SIG-M5 treated with dmso at 0.1 percent for 504 hours (cell line): Measurements from ENCODE around the gene ZNF423.

Source experiments
- DNase-seq: peaks from one replicate; lab custom pipeline; 2025; ENCODE audit not compliant: unreplicated experiment; lab: John Stamatoyannopoulos, UW

The ZNF423 gene

DNA sequence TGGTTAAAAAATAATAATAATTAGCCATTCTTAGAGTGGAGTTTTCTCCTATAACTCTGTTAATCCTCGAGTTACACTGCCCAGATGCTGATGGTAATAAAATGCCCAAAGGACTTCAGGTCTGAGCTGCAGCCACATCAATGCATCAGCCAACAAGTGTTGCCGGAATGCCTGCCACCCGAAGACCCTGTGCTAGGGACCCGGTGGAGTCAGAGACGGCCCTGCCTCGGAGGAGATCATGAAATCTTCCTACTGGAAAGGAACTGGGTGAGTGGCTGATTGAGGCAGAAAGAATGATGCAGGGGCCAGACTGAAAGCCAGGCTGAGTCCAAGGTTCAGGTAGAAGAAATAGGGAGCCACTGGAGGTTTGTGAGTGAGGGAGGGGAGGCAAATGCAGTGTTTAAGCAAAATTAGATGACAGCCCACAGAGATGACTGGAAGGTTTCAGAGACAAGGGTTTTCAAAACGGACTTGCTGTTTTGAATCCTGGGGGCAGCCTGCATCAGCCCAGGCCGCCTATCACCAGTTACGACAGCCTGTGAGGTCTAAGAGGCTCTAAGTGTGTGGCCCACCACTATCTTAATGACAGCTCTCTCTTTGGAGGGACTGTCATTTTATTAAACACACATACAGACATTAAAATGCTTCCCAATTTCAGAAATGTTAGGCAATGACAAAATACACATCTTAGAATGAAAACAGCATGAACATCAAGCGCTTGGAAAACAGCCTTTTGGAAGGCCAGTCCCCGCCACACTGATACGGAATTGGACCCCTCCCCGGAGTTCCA lies 100.0 kb downstream of the ZNF423 start:
- DNase-seq = no peak

- no peak for DNase-seq
Measured at GRCh38 chr16:49755313-49755620, 100.6 kb downstream of the ZNF423 start.

- no peak for DNase-seq
Measured at GRCh38 chr16:49754495-49755312, 101.2 kb downstream of the ZNF423 start.

DNA sequence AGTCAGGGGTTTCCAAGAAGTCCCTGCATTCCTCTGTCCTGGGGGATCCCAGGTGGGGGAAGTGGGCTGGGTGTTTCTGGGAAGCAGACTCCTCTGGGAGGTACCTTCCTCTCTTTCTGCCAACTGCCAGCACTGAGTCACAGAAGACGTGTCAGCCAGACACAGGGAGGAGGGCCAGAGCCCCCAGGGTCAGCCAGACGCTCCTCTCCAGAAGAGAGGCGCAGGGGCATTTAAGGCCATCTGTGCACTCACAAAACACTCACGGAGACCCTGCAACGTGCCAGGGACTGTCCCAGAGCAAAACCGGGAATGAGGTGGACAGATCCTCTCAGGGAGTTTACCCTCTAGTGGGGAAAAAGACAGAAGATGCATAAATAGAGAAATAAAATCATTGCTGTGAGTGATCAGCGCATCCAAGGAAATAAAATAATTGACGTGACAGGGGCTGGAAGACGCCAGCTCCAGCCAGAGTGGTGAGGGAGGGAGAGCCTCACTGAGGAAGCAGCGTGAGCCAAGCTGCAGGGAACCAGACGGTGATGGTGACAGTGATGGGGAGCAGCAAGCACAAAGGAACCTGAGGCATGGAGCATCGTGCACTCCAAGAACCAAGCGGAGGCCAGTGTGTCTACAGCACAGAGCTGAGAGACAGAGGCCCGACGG lies 105.4 kb downstream of the ZNF423 start:
- no peak for DNase-seq

GRCh38 chr16:49749816-49750215 lies 106.1 kb downstream of the ZNF423 start:
- no peak for DNase-seq

GRCh38 chr16:49748322-49748721 lies 107.6 kb downstream of the ZNF423 start:
- no peak for DNase-seq

- no peak for DNase-seq
Measured at GRCh38 chr16:49747654-49748053, 108.3 kb downstream of the ZNF423 start.

- no peak for DNase-seq
Measured at GRCh38 chr16:49746545-49746944, 109.4 kb downstream of the ZNF423 start.

- DNase-seq = no peak
Measured at GRCh38 chr16:49745311-49745747, 110.6 kb downstream of the ZNF423 start.

- DNase-seq = no peak
Measured at GRCh38 chr16:49744244-49745220, 111.4 kb downstream of the ZNF423 start.

DNA sequence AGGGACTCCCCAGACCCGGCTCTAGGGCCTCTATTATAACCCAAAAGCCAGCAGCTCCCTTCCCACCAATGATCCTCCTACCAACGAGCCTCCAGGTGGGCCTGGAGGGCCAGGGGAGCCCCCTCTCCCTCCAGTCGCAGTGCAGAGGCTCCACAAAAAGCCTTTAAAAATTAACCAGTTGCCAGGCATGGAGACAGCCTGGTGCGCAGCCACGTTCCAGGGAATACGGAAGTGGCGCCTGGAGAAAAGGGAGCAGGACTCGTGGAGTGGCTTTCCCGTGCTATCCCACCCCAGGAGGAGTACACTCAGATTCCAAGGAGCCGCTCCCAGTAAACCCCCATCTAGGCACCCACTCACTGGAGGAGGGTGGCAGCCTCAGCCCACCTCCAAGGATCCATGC lies 112.3 kb downstream of the ZNF423 start:
- DNase-seq = no peak

DNA sequence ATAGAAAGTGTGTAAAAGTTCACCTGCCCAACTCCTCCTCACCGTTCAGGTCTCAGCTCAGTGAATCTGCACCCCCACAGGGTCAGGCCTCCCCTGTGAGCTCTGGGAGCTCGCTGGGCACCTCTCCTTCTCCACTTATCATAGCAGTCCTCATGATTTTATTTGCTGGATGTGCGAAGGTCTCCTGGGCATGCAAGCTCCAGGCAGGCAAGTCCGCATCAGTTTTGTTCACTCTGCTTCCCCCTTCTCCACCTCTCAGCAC lies 112.8 kb downstream of the ZNF423 start:
- DNase-seq = no peak

- DNase-seq = no peak
Measured at GRCh38 chr16:49742428-49743202, 113.3 kb downstream of the ZNF423 start.

GRCh38 chr16:49740256-49740655 lies 115.7 kb downstream of the ZNF423 start:
- no peak for DNase-seq

GRCh38 chr16:49739381-49739780 lies 116.5 kb downstream of the ZNF423 start:
- DNase-seq = no peak

DNA sequence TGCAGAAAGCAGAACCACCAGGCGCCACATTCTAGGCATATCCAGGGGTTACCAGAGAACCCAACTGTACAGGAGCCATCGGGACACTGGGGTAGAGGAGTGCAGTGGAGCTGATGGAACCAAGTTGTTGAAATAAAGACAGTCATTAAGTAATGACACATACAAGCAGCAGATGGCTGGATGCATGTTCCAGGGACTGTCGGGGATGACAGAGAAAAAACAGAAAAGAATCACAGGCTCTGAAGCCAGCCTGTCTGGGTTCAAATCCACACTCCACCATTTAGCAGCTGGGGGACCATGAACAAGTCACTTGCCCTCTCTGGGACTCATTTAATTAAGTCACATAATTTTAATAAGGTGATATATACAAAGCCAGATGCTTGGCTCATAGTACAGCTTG lies 117.1 kb downstream of the ZNF423 start:
- DNase-seq = no peak

GRCh38 chr16:49738001-49738400 lies 117.9 kb downstream of the ZNF423 start:
- no peak for DNase-seq

GRCh38 chr16:49737541-49737940 lies 118.4 kb downstream of the ZNF423 start:
- DNase-seq = no peak

DNA sequence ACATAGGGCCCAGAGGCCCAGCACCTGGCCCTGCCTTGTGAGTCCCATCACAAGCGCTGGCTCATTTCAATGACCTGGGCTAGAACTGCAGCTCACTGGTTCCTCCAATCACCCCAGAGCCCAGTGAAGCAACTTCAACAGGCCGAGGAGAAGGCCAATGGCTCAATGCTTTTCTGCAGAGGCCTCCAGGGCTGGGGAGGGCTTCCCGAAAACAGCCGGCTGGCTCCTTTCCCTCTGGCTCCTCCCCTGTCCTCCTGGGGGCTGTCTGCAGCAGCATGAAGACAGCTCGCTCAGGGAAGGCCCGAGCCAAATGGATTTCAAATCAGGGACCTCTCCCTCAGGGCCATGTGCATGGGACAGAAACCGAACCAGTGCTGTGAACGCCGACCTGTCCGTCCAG lies 121.6 kb downstream of the ZNF423 start:
- DNase-seq = no peak

GRCh38 chr16:49733313-49734009 lies 122.5 kb downstream of the ZNF423 start:
- no peak for DNase-seq
